GM18508 (cell line): Measurements from ENCODE around the gene FER1L5.

Experiments
- ATAC-seq: cut with Tn5 transposase; IDR thresholded peaks from one replicate; pipeline ENCODE4 v1.9.1; 2021; ENCODE audit warnings: moderate number of reproducible peaks; ENCODE audit not compliant: insufficient read depth, unreplicated experiment

The FER1L5 gene

GRCh38 chr2:96693286-96694200, 51.0 kb downstream of the FER1L5 start:
- ATAC-seq, result no peak

- ATAC-seq, result no peak
These were observed 51.7 kb downstream of the FER1L5 start for GRCh38 chr2:96694279-96694678.

GRCh38 chr2:96694816-96695455, 52.4 kb downstream of the FER1L5 start:
- ATAC-seq, result no peak

DNA sequence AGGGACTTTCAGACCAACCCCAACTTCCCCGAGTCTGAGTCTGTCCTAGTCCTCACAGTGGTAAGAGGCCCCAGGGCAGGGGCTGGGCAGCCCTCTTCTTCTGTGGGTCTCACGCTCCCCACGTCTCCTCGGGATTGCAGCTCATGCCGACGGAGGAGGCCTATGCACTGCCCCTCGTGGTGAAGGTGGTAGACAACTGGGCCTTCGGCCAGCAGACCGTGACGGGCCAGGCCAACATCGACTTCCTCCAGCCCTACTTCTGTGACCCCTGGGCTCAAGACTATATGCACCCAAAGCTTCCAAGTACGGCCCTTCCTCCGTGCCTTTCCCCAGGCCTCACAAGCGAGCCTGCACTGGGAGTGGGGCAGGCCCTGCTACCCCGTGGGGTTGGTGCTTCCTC, 53.0 kb downstream of the FER1L5 start:
- no peak for ATAC-seq

DNA sequence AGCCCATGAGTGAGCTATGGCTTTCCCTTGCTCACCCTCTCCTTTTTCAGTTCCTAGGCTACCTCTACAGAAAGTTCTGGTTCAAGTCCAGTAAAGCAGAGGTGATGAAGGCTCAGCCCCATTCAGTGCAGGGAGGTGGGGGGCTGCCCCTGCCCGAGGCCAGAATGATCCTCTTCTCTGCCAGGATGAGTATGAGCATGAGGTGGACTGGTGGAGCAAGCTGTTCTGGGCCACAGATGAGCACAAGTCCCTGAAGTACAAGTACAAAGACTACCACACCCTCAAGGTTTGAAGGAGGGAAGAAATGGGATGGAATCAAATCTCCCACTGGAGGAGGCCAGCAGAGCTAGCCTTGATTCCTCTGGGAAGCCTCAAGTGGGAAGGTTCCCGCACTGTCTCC, 54.9 kb downstream of the FER1L5 start:
- no peak for ATAC-seq

- no peak for ATAC-seq
These were observed 55.8 kb downstream of the FER1L5 start for GRCh38 chr2:96698221-96698861.

DNA sequence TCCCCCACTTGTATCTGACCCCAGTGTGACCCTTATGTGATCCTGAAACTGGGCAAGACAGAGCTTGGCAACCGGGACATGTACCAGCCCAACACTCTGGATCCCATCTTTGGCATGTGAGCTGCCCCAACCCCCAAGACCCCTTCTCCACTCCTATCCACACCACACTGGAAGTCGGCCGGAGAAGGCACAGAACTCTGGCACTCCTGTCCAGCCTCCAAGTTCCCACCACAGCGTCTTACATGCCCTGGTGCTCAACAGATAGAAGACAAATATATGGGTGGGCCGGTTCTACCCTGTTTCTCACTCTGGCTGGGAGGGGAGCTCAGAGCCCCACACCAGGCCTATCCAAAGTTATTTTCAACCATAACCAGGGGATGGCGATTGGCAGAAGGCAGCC, 56.5 kb downstream of the FER1L5 start:
- no peak for ATAC-seq

GRCh38 chr2:96699621-96700020, 57.1 kb downstream of the FER1L5 start:
- ATAC-seq, result no peak

DNA sequence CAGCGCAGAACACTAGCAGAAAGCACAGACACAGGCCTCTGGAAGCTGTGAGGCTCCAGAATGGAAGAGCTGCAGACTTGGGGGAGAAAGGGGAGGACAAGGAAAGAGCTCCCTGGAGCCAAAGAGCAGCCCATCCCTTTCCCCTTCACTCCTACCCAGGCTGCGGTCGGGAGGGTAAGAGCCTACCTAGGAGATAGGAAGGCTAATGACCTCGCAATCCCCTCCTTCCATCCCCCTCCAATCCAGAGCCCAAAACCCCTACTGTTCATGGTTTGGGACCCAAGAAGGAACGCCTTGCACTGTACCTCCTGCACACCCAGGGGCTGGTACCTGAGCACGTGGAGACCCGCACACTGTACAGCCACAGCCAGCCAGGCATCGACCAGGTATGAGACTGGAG, 57.5 kb downstream of the FER1L5 start:
- ATAC-seq, result no peak

DNA sequence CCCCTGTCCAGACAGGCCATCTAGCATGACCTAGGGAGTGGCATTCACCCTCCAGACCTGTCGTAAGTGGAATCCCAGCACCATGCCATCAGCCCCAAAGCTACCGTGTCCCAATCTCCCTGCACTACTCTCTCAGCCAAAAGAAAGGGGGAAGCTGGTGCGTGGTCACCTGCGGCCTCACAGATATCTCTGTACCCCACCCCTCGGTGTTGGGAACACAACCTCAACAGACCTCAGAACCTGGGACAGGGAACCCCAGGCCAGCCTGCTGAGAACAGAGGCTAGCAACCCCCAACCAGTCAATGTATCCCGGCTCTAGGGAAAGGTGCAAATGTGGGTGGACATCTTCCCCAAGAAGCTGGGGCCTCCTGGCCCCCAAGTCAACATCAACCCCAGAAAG, 59.1 kb downstream of the FER1L5 start:
- no peak for ATAC-seq

- ATAC-seq, result no peak
These were observed 59.7 kb downstream of the FER1L5 start for GRCh38 chr2:96702098-96702785.

GRCh38 chr2:96703021-96703751, 60.6 kb downstream of the FER1L5 start:
- no peak for ATAC-seq

GRCh38 chr2:96710985-96711384, 68.4 kb downstream of the FER1L5 start:
- ATAC-seq, result no peak

DNA sequence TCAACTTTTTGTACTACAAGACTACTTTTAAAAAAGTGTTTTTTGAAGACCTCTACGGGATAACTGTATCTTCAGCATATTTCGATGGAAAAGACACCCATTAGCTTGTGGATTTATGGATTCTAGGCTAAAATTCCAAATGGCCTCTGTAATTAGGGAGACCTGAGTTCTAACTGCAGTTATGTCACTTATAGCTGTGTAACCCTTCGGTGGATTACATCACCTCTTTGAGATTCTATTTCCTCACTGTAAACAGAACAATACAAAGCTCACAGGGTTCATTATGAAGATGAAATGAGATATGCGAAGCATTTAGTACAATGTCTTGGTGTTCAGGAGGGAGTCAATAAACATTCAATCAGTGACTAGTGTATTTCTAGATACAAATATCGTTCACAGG, 73.1 kb downstream of the FER1L5 start:
- ATAC-seq, result no peak

DNA sequence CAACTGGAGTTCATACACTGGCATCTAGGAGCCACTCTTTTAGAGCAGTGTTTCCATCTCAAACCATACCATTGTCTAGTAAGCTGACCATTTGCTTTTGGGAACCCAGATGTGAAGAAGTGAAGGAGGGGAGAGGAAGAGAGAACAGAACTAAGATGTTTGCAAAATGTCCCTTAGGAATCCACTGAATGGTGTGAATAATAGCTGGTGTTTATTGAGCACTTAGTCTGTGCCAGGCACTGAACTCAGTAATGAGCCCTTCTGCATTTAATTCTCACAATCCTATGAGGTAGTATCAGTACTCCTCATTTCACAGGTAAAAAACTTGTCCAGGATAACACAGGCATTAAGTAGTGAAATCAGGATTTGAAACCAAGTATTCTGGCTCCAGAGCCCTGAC, 73.8 kb downstream of the FER1L5 start:
- ATAC-seq, result no peak

- ATAC-seq, result no peak
These were observed 83.6 kb downstream of the FER1L5 start for GRCh38 chr2:96726131-96726530.

GRCh38 chr2:96727431-96727830, 84.9 kb downstream of the FER1L5 start:
- no peak for ATAC-seq

DNA sequence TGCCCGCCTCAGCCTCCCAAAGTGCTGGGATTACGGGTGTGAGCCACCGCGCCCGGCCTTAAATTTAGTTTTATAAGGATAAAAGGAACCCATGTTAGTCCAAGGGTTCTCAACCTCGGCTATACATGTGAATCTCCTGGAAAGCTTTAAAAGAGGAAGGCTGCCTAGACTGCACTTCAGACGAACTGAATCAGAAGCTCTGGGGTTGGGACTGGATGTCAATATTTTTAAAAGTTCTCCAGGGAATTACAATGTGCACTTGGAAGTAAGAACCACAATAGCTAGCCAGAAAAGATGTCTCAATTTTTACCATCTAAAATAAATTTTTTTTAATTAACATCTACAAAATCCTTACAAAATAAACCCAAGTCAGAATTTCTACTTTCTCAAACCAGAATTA, 87.2 kb downstream of the FER1L5 start:
- ATAC-seq, result no peak

DNA sequence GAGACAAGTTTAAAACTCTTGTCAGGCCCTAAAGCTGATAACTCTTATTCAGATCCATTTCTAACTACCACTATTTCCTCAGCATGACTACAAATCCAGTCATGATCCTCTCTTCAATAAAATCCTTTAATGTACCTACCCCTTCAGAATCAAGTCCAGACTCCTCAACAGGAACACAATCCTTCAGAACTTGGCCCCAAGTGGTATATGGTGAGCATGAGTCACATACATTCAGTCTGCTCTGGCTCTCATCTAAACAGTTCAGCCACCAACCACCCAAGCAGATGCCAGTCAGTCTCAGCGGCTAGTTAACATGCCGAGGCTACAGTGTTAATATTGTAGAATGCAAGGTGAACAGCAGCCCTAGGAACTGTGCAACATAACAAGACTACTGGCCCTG, 87.6 kb downstream of the FER1L5 start:
- no peak for ATAC-seq

GRCh38 chr2:96733931-96734330, 91.4 kb downstream of the FER1L5 start:
- ATAC-seq, result no peak
